ENCODE data around the gene GARIN1A.
A peak's percentile ranks its signal among the peaks of the same experiment; 100 is the strongest.
"Not testable (repeated sequence)": the region's sequence is repeated elsewhere in the genome, so short reads cannot be mapped to it uniquely, and the experiment has no call there.

GARIN1A gene

DNA sequence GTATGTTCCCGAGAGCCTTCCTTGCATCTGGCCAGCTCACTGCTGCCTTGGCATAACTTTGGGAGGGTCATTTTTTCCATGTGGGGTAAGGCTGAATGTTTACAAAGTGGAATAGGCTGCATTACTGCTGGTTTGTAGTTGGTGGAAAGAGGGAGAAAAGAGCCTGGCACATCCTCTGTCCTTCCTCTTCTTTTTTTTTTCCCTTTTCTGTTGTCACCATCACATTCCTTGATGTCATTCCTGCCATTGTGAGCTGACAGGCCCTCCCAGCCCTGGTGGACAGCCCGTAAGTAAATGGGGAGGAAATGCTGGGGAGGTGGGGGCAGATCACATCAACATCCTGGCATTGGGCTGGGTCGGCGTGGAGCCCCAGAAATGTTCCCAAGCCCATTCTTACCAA is at the start of gene GARIN1A:
TSS of gene GARIN1A (plus strand) at position 301 of the 400 bp plus-strand sequence. CDS start 106 bp downstream, outside the sequence.
- no peak for DNase-seq

DNA sequence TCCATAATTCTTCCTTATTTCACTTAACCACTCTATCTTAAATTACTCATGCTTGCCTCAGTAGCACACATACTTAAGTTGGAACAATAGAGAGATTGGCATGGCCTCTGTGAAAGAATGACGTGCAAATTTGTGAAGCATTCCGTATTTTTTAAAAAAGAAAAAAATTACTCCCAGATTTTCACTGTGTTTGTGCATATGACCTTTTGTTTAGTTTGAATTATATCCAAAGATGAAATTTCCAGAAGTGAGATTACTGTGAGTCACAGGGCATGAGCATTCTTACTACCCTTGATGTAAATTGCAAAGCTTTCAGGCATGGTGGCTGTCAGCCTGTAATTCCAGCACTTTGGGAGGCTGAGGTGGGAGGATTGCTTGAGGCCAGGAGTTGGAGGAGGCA is 45.0 kb upstream of the GARIN1A start:
- DNase-seq, result not testable (repeated sequence)

DNA sequence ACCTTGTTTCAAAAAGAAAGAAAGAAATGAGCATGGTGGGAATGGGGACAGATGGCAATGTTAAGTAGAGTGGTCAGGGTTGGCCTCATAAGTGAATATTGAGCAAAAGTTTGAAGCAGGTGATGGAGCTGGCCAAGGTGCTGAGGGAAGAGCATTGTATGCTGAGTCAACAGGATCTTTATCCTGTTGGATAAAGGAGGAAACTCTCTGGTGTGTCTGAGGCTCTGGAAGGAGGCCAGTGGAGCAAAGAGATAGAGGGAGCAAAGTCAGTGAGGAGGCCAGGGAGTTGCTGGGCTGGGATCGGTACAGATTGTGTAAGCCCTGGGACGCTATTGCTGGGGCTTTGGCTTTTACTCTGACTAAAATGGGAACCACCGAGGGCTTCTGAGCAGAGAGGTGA is 38.2 kb upstream of the GARIN1A start:
- DNase-seq, result not testable (repeated sequence)

DNA sequence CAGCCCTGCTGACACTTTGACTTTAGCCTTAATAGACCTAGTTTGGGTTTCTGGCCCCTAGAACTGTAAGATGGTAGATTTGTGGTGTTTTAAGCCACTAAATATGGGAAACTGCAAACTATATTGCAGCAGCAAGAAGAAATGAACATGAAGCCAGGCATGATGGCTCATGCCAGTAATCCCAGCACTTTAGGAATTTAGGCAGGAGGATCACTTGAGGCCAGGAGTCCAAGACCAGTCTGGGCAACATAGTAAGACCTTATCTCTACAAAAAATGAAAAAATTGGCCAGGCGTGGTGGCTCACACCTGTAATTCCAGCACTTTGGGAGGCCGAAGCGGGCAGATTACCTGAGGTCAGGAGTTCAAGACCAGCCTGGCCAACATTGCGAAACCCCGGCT is 26.9 kb upstream of the GARIN1A start:
- not testable (repeated sequence) for DNase-seq

DNA sequence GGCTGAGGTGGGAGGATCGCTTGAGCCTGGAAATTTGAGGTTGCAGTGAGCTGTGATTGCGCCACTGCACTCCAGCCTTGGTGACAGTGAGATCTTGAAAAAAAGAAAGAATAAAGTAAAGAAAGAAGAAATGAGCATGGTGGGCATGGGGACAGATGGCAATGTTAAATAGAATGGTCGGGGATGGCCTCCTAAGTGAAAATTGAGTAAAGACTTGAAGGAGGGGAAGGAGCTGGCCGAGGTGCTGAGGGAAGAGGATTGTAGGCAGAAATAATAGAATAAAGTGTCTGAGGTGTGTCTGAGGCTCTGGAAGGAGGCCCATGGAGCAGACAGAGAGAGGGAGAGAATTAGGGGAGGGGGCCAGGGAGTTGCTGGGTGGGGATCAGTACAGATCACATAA is 26.2 kb upstream of the GARIN1A start:
- DNase-seq, result not testable (repeated sequence)

DNA sequence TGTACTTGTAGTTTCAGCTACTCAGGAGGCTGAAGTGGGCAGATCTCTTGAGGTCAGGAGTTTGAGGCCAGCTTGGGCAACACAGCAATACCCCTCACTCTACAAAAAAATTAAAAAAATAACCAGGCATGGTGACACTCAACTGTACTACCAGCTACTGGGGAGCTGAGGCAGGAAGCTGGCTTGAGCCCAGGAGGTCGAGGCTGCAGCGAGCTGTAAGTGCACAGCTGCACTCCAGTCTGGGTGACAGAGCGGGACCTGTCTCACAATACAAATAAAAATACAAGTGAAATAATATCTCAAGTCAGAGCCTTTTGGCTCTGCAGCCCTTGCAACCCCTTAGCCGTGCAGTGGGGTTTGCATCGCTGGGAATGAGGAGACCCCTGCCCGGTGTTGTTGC is 25.2 kb upstream of the GARIN1A start:
- DNase-seq, result not testable (repeated sequence)

DNA sequence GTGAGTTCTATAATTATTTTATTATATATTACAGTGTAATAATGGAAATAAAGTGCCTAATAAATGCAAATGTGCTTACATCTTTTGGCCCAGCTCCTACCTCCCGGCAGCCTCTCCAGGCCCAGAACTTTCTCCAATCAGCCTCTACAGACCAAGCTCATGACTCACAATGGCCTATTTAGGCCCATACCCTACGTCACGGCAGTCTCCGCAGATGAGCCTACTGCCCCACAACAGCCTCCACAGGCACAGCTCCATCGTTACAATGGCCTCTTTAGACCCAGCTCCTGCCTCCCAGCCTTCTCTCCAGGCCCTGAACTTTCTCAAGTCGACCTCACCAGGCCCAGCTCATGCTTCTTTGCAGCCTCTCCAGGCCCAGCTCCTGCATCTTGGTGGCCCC is 21.0 kb upstream of the GARIN1A start:
- DNase-seq, result not testable (repeated sequence)

DNA sequence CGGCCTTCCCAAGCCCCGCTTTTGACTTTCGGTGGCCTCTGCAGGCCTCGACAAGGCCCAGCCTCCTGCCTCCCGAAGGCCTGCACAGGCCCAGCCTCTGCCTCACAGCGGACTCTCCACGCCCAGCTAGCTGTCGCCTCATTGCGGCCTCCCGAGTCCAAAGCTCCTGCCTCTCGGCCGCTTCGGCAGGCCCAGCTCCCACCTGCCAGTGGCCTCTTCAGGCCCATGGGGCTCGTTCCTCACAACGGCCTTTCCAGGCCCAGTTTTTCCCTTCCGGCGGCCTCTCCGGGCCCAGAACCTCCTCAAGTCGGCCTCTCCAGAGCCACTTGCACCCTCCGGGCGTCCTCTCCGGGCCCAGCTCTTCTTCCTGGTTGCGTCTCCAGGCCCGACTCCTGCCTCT is 19.5 kb upstream of the GARIN1A start:
- DNase-seq, result not testable (repeated sequence)

DNA sequence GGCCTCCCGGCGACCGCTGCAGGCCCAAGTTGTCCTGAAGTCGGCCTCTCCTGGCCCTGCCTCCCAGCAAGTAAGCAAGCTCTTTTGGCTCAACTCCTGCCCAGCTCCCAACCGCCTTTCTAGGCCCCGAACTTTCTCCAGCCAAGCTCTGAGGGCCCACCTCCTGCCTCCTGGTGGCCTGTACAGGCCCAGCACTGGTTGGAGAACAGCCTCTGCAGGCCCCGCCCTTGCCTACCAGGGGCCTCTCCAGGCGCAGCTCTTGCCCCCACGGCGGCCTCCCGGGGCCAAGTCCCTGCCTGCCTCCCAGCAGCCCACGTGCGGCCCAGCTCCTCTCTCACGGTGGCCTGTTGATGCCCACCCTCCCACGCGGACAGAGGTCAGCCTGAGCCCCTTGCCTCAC is 18.9 kb upstream of the GARIN1A start:
- DNase-seq, result not testable (repeated sequence)

DNA sequence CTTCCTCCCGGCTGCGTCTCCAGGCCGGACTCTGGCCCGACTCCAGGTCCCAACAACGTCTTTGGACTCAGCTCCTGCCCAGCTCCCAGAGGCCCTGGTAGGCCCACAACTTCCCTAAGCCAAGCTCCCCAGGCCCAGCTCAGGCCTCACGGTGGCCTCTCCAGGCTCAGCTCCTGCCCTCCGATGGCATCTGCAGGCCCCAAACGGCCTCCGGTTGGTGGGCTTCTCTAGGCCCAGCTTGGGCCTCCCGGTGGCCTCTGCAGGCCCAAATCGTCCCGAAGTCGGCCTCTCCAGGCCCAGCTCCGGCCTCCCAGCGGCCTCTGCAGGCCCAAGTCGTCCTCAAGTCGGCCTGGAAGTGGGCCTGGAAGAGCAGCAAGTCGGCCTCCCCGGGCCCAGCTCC is 18.0 kb upstream of the GARIN1A start:
- DNase-seq, result not testable (repeated sequence)

DNA sequence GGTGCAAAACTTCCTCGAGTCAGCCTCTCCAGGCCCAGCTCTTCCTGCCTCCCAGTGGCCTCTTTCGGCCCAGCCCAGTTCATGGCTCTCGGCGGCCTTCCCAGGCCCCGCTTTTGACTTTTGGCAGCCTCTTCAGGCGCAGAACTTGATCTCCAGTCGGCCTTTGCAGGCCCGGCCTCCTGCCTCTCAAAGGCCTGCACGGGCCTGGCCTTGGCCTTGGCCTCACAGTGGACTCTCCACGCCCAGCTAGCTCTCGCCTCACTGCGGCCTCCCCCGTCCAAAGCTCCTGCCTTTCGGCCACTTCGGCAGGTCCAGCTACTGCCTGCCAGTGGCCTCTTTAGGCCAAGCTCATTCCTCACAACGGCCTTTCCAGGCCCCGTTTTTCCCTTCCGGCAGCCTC is 17.6 kb upstream of the GARIN1A start:
- not testable (repeated sequence) for DNase-seq

DNA sequence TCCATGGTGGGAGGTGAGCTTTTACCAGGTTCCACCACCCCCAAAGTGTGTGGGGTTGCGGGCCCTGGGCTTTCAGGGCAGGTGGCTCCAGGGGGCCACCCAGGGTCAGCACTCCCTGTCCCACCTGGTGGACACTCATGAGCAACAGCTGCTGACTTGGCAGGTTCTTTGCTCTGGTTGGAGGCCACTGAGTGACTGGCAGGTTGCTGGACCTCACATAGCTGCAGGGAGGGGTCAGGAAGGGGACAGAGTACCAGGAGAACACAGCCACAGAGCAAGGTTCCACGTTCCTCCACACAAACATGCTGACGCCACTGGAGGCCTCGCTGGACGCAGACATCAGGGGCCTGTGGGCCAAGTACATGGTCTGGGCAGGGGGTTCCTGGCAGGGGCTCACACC is 13.7 kb upstream of the GARIN1A start:
- not testable (repeated sequence) for DNase-seq

DNA sequence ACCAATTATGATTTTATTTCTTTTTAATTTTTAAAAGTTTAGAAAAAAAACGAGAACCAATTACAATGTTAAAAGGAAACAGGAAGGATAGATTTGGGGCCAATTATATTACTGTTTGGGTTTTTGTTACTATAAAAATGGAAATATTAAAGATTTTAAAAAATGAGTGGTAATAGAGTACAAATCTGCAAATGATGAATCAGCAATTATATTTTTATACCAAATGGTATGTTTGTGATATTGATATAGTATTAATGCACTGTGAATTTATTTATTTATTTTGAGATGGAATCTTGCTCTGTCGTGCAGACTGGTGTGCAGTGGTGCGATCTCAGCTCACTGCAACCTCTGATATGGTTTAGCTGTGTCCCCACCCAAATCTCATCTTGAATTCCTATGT is 11.5 kb upstream of the GARIN1A start:
- no peak for DNase-seq

DNA sequence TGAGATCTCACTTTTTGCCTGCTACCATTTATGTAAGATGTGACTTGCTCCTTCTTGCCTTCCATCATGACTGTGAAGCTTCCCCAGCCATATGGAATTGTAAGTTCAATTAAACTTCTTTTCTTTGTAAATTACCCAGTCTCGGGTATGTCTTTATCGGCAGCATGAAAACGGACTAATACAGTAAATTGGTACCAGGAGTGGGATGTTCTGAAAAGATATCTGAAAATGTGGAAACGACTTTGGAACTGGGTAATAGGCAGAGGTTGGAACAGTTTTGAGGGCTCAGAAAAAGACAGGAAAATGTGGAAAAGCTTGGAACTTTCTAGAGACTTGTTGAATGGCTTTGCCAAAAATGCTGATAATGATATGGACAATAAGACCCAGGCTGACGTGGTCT is 10.6 kb upstream of the GARIN1A start:
- DNase-seq, result no peak

DNA sequence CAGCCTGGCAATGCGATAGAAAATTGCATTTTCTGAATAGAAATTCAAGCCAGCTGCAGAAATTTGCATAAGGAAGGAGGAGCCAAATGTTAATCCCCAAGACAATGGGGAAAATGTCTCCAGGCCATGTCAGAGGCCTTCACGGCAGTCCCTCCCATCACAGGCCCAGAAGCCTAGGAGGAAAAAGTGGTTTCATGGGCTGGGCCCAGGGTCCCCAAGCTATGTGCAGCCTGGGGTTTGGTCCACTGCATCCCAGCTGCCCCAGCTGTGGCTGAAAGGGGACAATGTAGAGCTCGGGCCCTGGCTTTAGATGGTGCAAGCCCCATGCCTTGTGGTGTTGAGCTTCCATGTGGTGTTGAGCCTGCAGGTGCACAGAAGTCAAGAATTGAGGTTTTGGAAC is 10.0 kb upstream of the GARIN1A start:
- DNase-seq, result no peak

DNA sequence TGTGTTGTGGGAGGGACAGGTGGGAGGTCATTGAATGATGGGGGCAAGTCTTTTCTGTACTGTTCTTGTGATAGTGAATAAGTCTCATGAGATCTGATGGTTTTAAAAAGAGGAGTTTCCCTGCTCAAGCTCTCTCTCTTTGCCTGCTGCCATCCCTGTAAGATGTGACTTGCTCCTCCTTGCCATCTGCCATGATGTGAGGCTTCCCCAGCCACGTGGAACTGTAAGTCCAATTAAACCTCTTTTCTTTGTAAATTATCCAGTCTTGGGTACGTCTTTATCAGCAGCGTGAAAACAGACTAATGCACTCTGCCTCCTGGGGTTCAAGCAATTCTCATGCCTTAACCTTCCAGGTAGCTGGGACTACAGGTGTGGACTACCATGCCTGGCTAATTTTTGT is 8.9 kb upstream of the GARIN1A start:
- not testable (repeated sequence) for DNase-seq

DNA sequence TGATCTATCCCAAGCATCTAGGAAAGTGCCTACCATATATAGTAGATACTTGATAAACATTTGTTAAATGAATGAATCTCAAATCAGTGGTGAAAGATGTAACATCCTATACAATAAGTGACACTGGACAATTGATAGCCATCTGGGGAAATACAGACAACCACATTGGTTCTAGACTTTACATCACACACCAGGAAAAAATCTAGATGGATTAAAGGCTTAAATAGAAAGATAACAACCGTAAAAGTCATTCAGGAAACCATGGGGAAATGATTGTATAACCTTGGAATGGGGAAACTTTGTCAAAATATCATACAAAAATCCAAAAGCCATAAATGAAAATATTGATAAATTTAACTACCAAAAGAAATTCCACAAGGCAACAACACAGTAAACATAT is 7.0 kb upstream of the GARIN1A start:
- no peak for DNase-seq

DNA sequence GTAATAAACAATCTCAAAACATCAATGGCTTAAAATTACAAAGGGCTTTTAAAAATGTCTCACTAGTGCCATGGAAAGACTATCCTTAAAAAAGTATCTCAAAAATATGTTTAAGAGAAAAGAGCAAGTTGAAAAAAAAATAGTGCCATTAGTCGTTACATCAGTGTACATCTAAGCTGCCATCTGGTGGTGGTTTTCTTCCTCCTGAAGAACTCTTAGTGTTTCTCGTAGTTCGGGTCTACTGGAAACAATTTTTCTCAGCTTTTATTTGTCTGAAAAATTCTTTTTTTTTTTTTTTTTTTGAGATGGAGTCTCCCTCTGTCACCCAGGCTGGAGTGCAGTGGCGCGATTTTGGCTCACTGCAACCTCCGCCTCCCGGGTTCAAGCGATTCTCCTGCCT is 5.9 kb upstream of the GARIN1A start:
- no peak for DNase-seq

DNA sequence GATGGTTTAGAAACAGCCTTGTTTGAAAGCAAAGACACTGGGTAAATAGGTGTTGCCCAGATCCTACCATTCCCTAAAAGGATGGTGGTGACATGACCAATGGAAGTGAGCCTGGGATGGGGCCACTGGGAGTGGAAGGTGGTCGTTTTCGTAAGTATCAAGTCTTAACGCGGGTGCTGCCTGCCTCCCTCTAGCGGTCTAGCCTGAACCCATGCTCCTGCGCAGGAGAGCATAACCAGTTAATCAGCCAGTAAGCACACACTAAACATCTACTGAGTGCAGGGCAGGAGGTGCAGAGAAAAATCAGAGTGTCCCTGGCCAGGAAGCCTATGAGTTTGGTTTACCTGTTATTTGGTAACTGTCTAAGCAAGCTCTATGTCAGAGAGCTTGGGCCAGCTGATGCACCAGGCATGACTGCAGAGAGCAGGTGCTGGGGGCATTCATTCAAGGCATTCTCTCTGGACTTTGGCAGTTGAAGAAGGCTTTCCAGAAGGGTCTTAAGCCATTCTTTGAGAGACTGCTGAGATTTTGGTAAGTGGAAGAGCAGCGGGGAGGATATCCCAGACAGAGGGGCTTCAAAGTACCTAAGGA is 930 bp downstream of the GARIN1A start:
- DNase-seq, result peak; percentile 12

DNA sequence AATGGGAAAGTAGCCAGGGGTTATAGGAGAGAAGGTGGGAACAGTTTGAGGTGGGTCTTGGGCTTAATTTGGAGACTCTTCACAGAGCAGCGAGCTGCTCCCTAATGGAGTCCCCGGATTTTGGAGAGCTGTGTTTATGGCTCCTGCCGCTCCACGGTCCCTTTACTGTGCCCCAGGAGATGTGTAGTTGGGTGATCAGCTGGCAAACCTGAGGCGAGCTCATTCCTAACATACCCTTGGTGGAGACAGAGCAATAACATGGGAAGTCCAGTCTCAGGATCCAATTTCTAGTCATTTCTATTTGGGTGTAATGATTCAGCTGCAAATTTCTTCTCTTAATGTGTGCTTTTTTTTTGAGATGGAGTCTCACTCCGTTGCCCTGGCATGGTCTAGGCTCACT is 1.5 kb downstream of the GARIN1A start:
- no peak for DNase-seq

DNA sequence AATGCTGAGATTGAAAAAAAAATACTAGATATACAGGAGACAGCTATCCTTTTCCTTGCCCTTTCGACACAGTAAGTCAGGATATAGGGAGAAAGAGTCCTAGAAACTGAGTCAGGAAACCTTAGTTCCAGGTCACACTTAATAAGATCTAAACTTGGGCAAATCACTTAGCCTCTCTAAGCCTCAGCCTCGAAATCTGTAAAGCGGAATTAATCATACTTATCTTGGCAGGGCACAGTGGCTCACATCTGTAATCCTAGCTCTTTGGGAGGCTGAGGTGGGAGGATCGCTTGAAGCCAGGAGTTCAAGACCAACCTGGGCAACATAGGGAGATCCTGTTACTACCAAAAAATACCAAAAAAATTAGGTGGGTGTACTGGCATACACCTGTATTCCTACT is 4.6 kb downstream of the GARIN1A start:
- no peak for DNase-seq

DNA sequence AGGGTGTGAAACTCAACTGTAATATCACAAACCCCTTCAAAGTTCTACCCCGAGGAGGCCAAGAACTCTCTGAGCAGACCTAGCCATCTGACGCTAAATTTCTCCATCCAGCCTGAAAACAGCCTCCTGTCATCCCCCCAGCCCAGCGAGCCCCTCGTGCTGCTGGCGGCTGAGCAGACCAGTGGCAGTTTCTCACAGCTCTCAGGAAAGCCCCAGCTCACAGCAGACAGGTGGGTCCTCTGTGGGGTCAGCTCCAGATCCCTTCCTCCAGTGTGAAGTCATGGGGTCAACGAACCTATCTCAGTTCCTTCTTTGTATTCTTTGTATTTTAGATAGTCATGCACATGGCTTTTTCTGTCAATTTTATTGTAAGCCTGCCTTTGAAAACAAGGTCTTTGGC is 7.8 kb downstream of the GARIN1A start:
- DNase-seq, result no peak

DNA sequence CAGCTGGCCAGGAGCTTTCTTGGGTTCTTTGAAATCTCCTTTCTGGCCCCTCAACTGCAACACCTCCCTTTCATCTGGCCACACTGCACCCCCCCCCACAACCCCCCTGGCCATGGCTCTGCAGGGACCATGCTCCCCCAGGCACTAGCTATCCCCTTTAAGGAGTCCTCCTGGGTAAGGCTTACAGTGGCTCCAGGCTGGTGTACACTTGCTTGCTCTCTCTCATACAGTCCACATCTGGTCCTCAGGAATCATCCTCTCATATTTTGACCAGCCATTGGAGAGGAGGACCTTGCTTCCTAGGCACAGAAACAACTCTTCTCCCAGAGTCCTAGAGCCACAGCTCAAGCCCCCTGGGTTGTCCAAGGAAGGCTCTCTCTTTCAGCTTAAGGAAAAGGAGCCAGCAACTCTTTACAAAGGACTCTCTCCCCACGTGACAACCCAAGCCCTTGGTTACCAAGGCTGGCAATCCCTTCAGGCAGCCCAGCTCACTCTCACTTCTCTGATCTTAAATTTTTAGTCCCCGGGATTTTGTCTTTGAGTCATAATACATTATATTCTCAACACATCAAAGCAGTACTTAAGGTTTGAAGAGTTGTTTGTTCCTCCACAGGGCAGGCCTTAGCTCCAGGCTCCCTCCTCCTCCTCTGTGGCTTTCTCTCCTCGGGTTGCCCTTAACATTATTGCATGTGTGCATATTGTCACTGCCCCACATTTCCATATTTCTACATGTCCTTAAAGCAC is 9.9 kb downstream of the GARIN1A start:
- no peak for DNase-seq

DNA sequence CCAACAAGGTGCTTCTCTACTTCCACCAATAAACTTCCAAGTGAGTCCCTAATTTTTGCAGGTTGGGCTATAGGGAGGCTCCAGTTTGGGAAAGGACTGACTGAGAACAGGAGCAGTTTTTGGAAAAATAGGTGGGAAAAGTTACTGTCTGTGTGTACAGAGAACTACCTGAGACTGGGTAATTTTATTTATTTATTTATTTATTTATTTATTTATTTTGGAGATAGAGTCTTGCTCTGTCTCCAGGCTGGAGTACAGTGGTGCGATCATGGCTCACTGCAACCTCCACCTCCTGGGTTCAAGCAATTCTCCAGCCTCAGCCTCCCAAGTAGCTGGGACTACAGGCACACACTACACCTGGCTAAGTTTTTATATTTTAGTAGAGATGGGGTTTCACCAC is 11.2 kb downstream of the GARIN1A start:
- not testable (repeated sequence) for DNase-seq

DNA sequence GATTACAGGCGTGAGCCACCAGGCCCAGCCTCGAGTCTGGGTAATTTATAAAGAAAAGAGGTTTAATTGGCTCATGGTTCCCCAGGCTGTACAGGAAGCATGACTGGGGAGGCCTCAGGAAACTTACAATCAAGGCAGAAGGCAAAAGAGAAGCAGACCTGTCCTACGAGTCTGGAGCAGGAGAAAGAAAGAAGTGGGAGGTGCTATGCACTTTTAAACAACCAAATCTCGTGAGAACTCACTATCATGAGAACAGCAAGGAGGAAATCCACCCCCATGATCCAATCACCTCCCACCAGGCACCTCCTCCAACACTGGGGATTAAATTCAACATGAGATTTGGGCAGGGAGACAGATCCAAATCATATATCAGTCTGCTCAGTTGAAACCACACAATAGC is 11.6 kb downstream of the GARIN1A start:
- DNase-seq, result not testable (repeated sequence)
